T-helper 1 cell (primary cell): ENCODE results near the gene FAM13B.
"Not testable (repeated sequence)": the region's sequence is repeated elsewhere in the genome, so short reads cannot be mapped to it uniquely, and the experiment has no call there.

ENCODE experiments used
- DNase-seq, 5 donors: peaks; one replicate each; pipeline ENCODE4 v3.0.0-alpha.2; 2012 to 2020
- total RNA-seq, 4 donors: gene quantifications; one replicate each; lab custom pipeline; 2026; lab: John Stamatoyannopoulos, UW

The FAM13B gene
- total RNA-seq: 94.5 to 126 (median 113) reads per million in 4 donors

- DNase-seq: peak; percentile 74 to 87 (median 75)
Observed at GRCh38 chr5:138032572-138033385, at the start of gene FAM13B. FAM13B (minus strand) TSS chr5:138033079; CDS start chr5:138019111, 13,968 bp downstream.

DNA sequence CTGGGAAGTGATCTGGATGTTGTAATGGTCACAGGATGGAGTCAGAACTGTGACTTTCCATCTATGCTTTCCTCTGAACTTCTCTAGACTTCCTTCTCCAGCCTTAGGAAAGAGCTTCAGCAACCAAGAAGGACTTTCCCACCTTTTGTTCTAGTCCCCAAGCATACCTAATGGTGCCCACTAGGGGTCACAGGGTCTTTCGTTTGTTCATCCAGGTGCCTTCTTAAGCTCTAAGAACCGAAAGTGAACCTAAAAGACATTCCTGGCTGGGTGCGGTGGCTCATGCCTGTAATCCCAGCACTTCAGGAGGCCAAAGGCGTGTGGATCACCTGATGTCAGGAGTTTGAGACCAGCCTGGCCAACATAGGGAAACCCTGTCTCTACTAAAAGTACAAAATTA is 49.2 kb upstream of the FAM13B start:
- DNase-seq: no peak

- no peak for DNase-seq
Observed at GRCh38 chr5:138078006-138078643, 45.2 kb upstream of the FAM13B start.

DNA sequence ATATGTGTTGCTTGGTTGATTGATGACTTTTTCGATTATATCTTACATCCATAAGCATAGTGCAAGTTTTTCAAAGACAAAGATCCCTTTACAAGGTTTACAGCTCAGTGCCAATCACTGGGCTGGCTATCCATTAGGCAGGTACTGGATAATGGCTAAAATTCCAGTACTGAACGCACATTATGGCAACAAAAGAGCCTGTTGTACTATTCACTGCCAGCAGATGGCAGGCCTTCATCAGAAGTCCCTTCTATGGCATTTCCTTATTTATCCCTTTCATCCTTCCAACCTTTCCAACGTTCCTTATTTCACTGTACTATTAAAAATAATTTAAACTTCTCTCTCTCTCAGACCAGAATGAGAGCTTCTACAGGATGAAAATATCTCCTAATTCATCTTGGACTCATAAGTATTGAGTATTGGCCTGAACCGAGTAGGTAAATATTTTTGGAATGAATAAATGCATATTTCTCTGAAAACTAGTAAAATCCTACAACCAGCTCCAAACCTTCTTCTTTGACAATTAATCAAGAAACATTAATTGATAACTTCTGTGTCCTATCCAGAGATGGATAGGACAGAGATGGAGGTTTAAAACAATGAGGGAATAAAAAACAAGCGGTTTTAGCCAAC is 44.3 kb upstream of the FAM13B start:
- peak in 4 of 5 donors; percentile 18 to 33 (median 26) for DNase-seq

DNA sequence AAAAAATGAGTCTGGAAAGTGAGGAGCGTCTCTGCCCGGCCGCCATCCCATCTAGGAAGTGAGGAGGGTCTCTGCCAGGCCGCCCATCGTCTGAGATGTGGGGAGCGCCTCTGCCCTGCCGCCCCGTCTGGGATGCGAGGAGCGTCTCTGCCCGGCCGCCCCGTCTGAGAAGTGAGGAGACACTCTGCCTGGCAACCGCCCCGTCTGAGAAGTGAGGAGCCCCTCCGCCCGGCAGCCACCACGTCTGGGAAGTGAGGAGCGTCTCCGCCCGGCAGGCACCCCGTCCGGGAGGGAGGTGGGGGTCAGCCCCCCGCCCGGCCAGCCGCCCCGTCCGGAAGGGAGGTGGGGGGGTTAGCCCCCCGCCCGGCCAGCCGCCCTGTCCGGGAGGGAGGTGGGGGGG is 37.1 kb upstream of the FAM13B start:
- not testable (repeated sequence) for DNase-seq

GRCh38 chr5:138068742-138069600 is 36.1 kb upstream of the FAM13B start:
- peak; percentile 26 to 67 (median 46) for DNase-seq

GRCh38 chr5:138067945-138068344 is 35.1 kb upstream of the FAM13B start:
- DNase-seq: no peak

DNA sequence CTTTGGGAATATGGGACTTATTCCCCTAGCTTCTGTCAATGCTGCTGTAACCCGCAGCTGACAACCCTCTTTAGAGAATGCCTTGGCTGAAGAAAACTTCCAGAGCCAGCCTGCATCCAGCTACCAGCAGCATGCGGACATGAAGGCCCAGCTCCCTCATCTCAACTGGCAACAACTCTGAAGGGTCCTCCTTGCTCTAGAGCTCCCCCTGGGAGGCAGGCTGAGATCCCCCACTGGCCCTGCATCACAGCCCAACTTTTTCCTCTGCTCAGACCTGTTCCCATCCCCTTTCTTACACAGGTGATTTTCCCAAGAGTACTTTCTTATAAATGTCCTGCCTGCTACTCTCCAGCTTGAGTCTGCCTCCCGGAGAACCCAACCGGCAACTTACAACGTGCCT is 32.2 kb upstream of the FAM13B start:
- no peak for DNase-seq

GRCh38 chr5:138064526-138064925 is 31.6 kb upstream of the FAM13B start:
- DNase-seq: no peak

DNA sequence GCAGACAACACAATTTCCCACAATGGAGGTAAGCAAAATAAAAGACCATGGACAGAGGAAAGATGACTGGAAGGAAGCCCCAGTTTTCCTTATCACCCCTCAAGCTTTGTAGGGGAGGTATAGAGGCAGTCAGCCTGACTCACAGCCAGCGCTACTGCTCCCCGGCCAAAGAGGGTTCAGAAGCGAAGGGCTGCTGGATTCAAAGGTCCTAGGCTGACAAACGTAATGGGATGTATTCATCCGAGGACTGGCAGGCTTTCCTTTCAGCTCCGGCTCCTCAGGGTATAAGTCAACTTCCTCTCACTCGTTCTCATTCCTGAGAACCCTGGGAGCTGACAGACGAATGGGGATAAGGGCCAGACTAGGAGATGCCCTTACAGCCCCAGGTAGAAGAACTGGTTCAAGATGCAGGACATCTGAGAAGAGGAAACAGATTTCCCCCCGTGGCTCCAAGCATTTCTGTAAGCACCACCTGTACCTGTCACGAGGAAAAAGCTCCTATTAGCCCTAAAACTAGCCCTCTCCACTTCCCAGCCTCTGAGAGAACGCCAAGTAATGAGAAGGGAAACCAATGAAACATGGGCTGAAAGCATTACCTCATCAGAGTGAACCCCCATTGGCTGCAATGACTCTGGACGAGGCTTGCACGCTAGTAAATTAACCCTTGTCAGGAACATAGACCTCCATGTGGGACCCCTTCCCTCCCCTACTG is 22.1 kb upstream of the FAM13B start:
- no peak for DNase-seq

GRCh38 chr5:138054206-138054605 is 21.3 kb upstream of the FAM13B start:
- no peak for DNase-seq

- no peak for DNase-seq
Observed at GRCh38 chr5:138053554-138053953, 20.7 kb upstream of the FAM13B start.

GRCh38 chr5:138052718-138053117 is 19.8 kb upstream of the FAM13B start:
- DNase-seq: not testable (repeated sequence)

DNA sequence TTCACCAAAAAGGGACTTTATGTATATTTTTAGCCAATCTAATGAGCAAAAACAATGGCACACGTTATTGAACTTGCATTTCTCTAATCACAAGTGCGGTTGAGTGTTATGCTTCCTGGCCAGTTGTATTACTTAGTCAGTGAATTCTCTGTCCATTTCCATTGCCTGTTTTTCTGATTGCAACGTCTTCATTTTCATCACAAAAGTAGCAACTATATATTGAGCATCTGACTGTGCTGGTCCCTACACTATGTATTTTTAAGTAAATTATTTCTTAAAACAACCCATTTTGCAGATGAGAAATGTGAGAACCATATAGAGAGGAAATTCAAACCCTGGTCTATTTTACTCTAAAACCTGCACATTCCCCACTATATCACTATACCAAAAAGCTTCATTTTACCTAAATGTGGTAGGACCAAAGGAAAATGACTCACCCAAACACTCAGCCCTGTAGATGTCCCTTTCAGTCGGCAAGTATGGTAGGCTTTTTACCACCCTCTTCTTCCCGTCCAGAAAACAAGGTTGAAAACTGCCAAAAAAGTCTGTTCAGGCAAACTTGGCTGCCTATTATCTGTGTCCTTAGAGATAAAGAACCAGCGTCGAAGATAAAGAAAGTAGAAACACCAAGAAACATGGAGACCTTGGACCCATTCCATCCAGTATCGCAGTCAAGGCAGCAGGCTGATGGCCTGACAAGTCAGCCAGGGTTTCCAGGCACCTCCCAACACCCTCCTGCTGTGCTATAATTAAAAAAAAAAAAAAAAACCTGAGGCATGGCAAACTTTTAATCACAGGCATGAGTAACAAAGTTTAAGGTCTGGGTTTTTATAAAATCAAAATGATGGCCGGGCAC is 18.8 kb upstream of the FAM13B start:
- DNase-seq: no peak

- not testable (repeated sequence) for DNase-seq
Observed at GRCh38 chr5:138045283-138045682, 12.4 kb upstream of the FAM13B start.

- no peak for DNase-seq
Observed at GRCh38 chr5:138038826-138039225, 5.9 kb upstream of the FAM13B start.

DNA sequence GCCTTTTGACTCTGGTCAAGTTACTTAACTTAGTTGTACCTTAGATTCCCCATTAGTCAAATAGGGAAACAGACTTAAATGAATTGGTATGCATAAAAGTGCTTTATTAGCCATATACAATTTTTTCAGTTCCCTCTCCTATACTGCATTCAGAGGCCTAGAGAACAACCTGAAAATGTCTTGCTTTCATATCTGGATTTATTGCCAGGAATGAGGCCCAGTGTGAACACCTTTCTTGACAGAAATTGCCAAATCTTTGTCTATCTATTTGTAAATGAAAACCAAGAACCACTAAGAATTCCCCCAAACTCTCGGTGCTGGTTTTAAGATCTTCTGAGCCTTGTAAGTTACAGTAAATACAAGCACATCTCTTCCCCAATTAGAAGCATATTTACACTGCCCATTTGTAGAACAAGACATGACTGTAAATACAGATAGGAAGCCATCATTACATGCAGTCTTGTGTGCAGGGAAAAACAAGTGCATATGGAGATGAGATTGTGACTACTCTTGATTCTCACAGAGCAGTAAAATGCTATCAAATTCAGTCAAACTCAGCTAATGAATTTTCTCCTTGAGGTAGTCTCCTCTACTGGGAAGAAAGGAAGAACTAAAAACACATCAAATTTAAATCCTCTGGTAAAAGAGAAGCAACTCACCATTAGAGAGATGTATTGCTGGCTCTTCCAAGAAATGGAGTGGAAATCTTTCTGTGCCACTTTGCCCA is 5.2 kb upstream of the FAM13B start:
- no peak for DNase-seq

DNA sequence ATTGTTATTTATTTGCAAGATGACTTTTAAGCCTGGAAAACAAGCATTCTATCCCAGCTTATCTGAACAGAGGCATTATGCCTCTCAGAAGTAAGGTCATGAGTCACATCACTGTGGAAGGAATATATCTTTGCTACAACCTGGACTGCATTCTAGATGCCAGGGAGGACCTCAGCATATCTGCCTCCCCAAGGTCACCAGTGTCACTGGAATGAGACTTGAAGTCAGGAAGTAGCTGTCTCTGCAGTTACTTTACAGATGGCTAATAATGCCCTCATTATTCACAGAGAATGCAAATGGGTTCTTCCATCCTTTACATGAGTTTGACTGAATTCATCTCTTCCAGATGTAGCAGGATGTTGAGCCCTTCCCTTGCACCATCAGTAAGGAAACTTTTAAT is 4.4 kb upstream of the FAM13B start:
- no peak for DNase-seq

DNA sequence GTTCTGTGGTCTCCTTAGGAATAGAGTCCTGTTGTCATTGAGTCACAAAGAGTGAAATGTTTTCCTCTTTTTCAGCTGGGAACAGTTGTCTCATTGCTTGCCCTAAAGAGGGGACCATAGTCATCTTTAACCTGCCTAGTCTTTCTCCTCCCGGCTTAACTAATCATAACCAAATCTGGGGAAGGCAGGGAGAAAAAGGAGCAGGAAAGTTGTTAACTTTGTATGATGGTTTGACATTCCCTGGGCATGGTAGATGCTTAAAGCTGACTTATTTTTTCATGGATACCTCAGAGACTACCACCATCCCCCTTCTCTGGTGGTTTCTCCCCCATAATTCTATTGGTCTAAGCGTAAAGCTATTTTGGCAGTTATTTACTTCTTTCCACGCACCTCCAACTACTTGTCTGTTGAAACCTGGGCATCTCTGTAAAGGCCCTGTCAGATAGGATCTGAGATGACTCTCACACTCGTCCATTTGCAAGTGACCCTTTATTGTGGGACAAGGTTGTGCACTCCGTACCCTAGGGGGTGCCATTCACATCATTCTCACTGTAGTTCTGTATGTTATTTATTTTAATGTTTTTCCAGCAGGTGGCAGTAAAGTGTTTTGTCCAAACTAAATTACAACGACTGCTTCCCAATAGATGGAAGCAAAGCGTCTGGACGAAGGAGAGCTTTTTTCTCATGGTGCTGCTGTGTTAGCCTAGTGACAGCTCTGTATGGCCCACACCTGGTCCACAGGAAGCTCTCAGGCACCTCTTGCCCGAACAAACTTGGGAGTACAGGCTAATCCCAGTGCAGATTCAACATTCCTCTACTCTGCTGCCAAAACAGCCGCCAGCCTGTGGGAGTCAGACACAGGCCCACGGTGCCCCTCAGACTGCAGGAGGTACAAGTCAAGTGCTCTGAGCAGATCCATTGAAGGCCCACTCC is 3.0 kb upstream of the FAM13B start:
- peak; percentile 19 to 83 (median 50) for DNase-seq
